Glutamatergic neuron (in vitro differentiated cells): ENCODE results near the gene ASB1. TPM values are rescaled to one million over a fixed set of nuclear protein-coding genes. Genes with fewer than 3 reads are reported as not detected.

ENCODE experiments used
- DNase-seq: peaks from one replicate; pipeline ENCODE4 v3.0.0; 2022
- H3K27ac Mint-ChIP-seq: one replicate; pipeline ENCODE4 v1.8.0; 2020; ENCODE audit warnings: mild to moderate bottlenecking, mixed read lengths, inconsistent platforms; ENCODE audit not compliant: unreplicated experiment
- H3K27me3 Mint-ChIP-seq: one replicate; pipeline ENCODE4 v1.8.0; 2020; ENCODE audit warnings: mild to moderate bottlenecking, moderate library complexity, mixed read lengths, inconsistent platforms; ENCODE audit not compliant: unreplicated experiment
- H3K36me3 Mint-ChIP-seq: one replicate; pipeline ENCODE4 v1.8.0; 2020; ENCODE audit warnings: mild to moderate bottlenecking, mixed read lengths, inconsistent platforms; ENCODE audit not compliant: unreplicated experiment
- H3K4me1 Mint-ChIP-seq: one replicate; pipeline ENCODE4 v1.8.0; 2020; ENCODE audit warnings: mild to moderate bottlenecking, low read depth, mixed read lengths, inconsistent platforms; ENCODE audit not compliant: unreplicated experiment
- H3K4me3 Mint-ChIP-seq: one replicate; pipeline ENCODE4 v1.8.0; 2020; ENCODE audit warnings: mild to moderate bottlenecking, mixed read lengths, inconsistent platforms; ENCODE audit not compliant: unreplicated experiment
- H3K9me3 Mint-ChIP-seq: one replicate; pipeline ENCODE4 v1.8.0; 2020; ENCODE audit warnings: mild to moderate bottlenecking, moderate library complexity, mixed read lengths, inconsistent platforms; ENCODE audit not compliant: unreplicated experiment
- CTCF ChIP-seq: fragments of 200-600 bp; sonication (generic); IDR thresholded peaks from one replicate; pipeline ENCODE4 v1.5.0; 2021; ENCODE audit not compliant: partially characterized antibody, unreplicated experiment
- total RNA-seq: library from RNA; stranded (reverse); fragmentation: NEBNext Ultra II Directional; extraction: Animal tissue kit (Norgen Biotek cat#: 25700); gene quantifications from one replicate; pipeline ENCODE4 v1.2.1, GENCODE V29; 2021; ENCODE audit not compliant: unreplicated experiment

Gene ASB1
- total RNA-seq, 1 donor from 2014 or later = 36.1 TPM

GRCh38 chr2:238467062-238467461 is 40.3 kb downstream of the ASB1 start:
- H3K4me1 Mint-ChIP-seq = no peaks in the 10 kb centered on the region
- no peak for DNase-seq
- TF ChIP-seq CTCF = no peak
- H3K9me3 Mint-ChIP-seq = peaks cover 2% of the 10 kb centered on the region
- H3K27ac Mint-ChIP-seq = no peak overlapping the region
- no peak overlapping the region for H3K4me3 Mint-ChIP-seq
- peaks cover 5% of the 10 kb centered on the region for H3K36me3 Mint-ChIP-seq
- no peaks in the 10 kb centered on the region for H3K27me3 Mint-ChIP-seq

- DNase-seq = no peak
- Mint-ChIP-seq H3K9me3 (peaks cover 2% of the 10 kb centered on the region), H3K27me3 (no peaks in the 10 kb centered on the region), H3K4me1 (no peaks in the 10 kb centered on the region), H3K36me3 (peaks cover 11% of the 10 kb centered on the region), H3K4me3 (no peak overlapping the region), H3K27ac (no peak overlapping the region)
- no peak for TF ChIP-seq CTCF
Measured at GRCh38 chr2:238467792-238468191, 41.1 kb downstream of the ASB1 start.

GRCh38 chr2:238469155-238469554 is 42.4 kb downstream of the ASB1 start:
- Mint-ChIP-seq H3K36me3 (peaks cover 17% of the 10 kb centered on the region), H3K4me3 (no peak overlapping the region), H3K9me3 (peaks cover 2% of the 10 kb centered on the region), H3K27me3 (no peaks in the 10 kb centered on the region), H3K27ac (no peak overlapping the region), H3K4me1 (no peaks in the 10 kb centered on the region)
- TF ChIP-seq CTCF = no peak
- no peak for DNase-seq

GRCh38 chr2:238473014-238473413 is 46.3 kb downstream of the ASB1 start:
- no peak overlapping the region for H3K27ac Mint-ChIP-seq
- H3K4me1 Mint-ChIP-seq = no peaks in the 10 kb centered on the region
- no peak overlapping the region for H3K4me3 Mint-ChIP-seq
- H3K36me3 Mint-ChIP-seq = peaks cover 27% of the 10 kb centered on the region
- no peak for DNase-seq
- TF ChIP-seq CTCF = no peak
- no peaks in the 10 kb centered on the region for H3K27me3 Mint-ChIP-seq
- H3K9me3 Mint-ChIP-seq = peaks cover 4% of the 10 kb centered on the region

GRCh38 chr2:238473523-238473922 is 46.8 kb downstream of the ASB1 start:
- Mint-ChIP-seq H3K9me3 (peaks cover 4% of the 10 kb centered on the region), H3K4me1 (no peaks in the 10 kb centered on the region), H3K27ac (no peak overlapping the region), H3K4me3 (no peak overlapping the region), H3K27me3 (no peaks in the 10 kb centered on the region), H3K36me3 (peaks cover 32% of the 10 kb centered on the region)
- TF ChIP-seq CTCF = no peak
- DNase-seq = no peak
